GM11168 (cell line): Measurements from ENCODE around the gene TRIM73.
"Not testable (repeated sequence)": the region's sequence is repeated elsewhere in the genome, so short reads cannot be mapped to it uniquely, and the experiment has no call there.

ENCODE experiments used
- in situ Hi-C: fragments of 300-500 bp; cut with MboI; formaldehyde crosslinking; loops from one replicate; pipeline ENCODE4 v1.12.0; 2022; ENCODE audit warnings: low sequenced_read_pairs; ENCODE audit not compliant: unreplicated experiment

The TRIM73 gene

DNA sequence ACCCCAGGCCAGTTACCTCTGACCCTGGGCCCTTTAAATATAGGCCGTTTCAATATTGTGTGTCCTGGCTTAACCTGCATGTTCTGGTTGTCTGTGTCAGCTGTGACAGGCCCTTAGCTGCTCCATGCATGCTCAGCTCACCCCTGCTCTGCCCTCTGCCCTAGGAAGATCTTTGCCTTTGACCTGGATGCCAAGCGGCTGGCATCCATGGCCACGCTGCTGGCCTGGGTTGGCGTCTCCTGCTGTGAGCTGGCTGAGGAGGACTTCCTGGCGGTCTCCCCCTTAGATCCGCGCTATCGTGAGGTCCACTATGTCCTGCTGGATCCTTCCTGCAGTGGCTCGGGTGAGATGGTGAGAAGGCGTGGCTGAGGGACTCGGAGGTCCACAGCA, 20.0 kb downstream of the TRIM73 start:
- in situ Hi-C loops = not testable (repeated sequence)

DNA sequence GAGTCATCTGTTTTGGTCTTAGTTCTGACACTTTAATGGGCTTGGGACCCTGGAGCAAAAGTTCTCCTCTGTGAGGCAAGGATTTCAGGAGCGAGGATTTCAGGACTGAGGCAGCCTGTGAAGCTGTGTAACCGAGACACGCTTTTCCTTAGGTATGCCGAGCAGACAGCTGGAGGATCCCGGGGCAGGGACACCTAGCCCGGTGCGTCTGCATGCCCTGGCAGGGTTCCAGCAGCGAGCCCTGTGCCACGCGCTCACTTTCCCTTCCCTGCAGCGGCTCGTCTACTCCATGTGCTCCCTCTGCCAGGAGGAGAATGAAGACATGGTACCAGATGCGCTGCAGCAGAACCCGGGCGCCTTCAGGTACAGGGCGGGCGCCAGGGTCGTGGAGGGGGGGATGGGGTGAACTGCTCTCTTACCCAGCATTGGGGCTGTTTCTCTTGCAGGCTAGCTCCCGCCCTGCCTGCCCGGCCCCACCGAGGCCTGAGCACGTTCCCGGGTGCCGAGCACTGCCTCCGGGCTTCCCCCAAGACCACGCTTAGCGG, 20.5 kb downstream of the TRIM73 start:
- in situ Hi-C loops = not testable (repeated sequence)

DNA sequence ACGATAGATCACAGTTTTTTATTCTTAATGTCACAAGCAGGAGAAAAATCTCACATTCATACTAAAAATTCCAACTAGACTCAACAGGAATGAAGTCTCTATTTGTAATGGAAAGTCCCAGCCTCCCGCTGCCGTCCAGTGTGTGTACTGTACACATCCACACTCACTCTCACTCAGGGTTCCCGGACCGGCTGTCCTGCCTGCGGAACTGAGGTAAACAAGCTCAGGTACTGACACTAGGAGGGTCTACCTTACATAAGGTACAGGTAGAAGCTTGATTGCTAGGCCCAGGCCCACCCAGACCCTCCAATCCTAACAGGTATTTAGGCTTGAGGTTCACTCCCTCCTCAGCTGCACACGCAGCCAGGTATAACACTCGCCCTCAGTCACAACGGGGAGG, 21.4 kb downstream of the TRIM73 start:
- in situ Hi-C loops = not testable (repeated sequence)

DNA sequence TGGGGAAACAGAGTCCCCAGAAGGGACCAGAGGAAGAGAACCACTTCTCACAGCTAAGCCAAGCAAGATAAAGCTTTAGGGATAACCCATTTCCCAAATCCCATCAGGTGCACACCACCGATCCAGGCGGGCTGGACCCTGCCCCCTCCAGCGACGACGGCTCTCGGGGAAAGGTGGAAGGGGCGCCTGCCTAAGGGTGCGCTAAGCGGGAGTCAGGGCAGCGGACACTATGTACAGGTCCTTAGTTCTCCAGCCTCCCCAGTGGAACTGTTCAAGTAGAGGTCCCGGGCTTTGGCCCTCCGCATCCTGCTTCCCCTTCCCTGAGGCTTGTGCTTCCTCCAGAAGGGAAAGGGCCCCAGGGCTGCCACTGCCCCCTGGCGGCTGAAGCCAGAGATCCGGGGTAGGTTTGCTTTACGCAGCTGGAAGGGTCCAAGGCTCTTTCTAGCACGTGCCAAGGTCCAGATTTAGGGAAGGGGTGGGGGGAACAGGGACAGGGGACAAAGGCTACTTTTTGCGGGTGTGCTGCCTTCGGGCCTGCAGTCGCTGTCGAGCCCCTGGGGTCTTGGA, 22.9 kb downstream of the TRIM73 start:
- in situ Hi-C loops = not testable (repeated sequence)

DNA sequence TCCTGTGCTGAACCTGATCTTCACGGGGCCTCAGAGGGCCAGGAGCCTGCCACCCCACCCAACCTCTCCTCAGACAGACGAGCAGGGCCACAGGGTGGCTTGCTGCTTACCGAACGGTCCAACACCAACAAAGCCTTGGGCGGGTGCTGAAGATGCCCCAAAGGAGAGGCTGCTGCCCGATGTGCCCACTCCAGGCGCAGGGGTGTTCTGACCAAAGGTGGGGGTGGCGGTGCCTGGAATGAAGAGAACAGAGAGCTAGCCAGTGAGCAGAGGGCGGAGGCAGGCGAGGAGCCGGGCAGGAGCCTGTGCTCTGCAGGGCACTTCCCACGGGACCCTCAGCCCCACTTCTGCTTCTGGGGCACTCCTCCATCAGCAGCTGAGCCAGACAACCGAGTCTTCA, 23.8 kb downstream of the TRIM73 start:
- in situ Hi-C loops = not testable (repeated sequence)

DNA sequence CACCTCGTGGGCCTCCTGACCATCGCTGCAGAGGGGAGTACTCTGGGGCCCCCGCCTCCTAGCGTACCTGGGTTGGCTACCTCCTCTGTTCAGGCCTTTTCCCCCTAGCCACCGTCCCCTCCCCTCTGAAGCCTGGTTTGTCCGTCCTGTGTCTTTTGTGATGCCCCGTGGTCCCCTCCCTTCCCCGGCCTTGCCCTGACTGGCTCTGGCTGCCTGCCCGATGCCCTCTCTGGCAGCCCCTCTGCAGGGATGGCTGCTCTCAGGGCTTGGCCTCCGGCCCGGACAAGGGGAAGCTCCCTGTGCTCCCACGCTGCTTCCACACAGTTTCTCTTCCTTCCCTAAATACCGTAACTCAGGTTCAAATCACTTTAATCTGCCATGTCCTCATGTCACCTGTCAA, 24.3 kb downstream of the TRIM73 start:
- in situ Hi-C loops = not testable (repeated sequence)

DNA sequence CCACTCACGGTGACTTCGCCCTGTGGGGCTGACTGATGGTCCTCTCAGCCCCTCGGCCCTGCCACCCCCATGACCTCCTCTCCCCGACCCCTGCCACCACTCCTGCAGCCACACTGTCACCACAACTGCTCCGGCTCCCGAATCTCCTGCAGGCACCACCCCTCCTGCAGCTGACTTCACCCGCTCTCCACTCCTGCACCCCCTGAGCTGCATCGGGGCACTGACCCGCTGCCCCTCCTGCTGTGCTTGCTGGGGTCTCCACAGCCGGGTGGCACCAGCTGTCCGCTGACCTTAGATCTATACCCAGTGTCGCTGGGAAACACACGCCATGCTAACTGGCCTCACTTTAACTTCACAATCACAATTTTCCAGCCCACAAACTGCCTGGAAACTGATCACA, 24.7 kb downstream of the TRIM73 start:
- in situ Hi-C loops = not testable (repeated sequence)

DNA sequence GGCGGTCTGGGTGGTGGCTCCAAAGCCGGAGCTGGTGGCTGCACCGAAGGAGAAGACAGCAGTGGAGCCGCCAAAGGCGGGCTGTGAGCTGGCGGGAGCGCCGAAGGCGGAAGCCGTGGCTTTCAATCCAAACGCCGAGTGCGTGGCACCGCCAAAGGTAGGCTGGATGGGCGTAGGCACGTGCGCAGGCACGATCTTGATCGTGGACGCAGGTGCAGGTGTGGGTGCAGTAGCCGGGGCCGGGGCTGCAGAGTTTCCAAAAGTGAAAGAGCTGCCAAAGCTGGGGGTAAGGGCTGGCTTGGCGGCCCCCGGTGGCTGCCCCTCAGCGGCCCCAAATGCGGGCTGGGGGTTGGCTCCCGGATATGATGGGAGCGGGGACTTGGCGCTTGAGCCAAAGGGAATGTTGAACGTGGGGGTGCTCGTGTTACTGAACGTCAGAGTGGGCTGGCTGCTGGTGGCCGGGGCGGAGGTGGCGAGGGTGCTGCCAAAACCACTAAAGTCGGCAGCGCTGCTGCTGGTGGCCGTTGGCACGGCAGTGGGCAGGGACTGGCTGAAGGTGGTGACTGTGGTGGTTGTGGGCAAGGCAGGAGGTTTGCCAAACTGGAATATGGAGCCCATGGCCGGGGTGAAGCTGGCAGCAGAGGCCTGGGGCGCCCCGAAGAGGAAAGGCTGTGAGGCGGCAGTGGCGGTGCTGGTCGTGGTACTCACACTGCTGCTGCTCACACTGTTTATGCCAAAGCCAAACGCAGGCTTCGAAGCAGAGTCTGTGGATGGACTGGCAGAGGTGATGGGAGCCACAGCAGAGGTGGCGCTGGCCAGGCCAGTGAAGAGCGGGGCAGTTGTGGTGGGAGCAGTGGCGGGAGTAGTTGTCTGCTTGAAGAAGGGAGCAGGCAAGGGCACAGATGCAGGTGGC, 26.6 kb downstream of the TRIM73 start:
- in situ Hi-C loops = not testable (repeated sequence)

DNA sequence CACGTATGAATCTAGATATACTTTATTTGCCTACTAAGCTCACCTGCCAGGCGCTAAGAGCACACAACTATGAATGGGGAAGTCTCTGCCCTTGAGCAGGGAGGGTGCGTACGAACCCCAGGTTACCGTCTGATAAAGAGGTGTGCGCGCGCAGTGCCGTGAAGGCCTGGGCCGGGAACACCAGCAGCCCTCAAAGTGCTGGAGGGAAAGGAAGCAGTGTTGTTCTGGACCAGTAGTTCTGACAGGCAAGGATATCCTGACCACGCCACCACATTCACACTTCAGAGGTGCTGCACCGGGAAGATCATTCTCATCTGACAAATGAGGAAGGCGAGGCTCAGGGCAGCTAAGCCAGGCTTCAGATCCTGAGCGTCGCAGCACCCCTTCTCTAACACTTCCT, 28.1 kb downstream of the TRIM73 start:
- in situ Hi-C loops = not testable (repeated sequence)

DNA sequence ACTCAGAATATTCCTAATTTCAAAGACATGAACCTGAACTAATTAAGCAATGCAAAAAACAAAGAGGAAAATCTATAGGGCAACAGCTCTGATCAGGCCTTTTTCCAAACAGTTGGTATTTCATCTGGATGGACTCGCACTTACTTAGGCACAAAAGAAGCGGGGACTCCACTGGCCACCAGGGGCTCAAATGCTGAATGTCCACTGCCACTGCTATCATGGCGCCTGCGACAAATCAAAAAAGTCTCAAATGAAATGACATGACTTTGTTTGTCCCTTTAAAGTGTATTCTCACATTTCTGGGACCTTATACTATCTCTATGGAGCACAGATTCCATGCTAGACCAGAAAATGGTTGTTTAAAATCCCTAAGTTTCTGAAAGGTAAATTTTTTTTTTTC, 43.6 kb downstream of the TRIM73 start:
- in situ Hi-C loops = loop anchor here (25.0 kb wide), 1 partner anchor 377 kb away; the partner anchor contains the start of gene RCC1L

DNA sequence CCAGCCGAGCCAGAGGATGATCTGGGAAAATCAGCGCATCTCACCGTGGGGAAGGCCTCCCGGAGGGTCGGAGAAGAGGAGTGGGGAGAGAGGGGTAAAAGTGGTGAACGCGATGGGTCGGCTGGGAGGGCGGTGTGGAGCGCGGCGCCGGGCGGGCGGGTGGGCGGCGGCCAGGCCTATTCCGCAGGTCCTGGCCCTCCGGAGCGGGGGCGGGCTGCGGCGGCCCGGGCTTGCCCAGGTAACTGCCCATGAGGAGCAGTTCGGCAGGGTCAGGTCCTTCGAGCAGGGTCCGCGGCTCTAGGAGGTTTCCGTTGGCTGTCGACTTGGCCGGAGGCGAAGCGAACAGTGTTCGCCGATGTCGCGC, 46.7 kb downstream of the TRIM73 start:
- in situ Hi-C loops = loop anchor here (10.0 to 25.0 kb wide), 2 partner anchors 380 to 1183 kb away; partner anchors contain the start of genes POMZP3 and RCC1L

DNA sequence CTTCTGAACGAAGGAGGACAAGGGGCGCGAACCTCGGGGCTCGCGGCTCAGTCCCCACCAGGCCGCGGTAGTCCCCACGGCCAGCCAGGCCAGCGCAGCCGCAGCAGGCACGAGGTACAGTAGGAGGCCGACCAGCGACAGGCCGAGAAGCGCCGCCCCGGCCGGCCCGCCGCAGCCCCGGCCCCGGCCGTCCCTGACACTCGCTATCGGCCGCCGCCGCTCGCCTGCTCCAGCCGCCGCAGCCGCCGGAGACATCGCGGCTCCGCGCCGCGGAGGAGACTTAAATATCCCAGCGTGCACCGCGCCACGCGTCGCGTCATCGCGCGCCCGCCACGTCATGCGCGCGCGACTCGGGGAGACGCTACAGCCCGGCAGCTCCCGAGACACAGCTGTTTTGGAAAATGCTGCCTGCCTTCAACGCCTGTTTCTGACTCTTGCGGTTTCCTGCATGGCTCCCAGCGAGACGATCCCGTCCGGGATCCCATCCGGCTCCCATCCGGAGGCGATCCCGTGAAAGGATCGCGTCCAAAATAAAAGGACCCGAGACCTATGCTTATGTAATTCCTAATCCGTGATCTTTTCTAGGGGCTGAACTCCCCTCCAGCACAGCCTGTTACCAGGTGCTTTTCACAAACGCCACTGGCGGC, 47.2 kb downstream of the TRIM73 start:
- in situ Hi-C loops = loop anchor here (10.0 to 25.0 kb wide), 2 partner anchors 380 to 1182 kb away; partner anchors contain the start of genes POMZP3 and RCC1L

DNA sequence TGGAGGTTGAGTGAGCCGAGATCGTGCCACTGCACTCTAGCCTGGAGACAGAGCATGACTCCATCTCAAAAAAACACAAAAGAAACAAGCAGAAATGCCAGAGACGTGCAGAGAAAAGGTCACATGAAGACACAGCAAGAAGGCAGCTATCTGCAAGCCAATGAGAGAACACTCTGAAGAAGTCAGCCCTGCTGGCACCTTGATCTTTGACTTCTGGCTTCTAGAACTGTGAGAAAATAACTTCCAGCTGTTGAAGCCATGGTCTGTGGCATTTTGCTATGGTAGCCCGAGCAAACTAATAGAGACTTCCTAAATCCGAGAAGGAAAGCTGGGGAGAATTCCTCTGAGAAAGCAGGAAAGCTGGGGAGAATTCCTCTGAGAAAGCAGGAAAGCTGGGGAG, 54.5 kb downstream of the TRIM73 start:
- in situ Hi-C loops = loop anchor here (10.0 to 25.0 kb wide), 4 partner anchors 187 to 1175 kb away; partner anchors contain the start of genes CCL26, POMZP3 and RCC1L

DNA sequence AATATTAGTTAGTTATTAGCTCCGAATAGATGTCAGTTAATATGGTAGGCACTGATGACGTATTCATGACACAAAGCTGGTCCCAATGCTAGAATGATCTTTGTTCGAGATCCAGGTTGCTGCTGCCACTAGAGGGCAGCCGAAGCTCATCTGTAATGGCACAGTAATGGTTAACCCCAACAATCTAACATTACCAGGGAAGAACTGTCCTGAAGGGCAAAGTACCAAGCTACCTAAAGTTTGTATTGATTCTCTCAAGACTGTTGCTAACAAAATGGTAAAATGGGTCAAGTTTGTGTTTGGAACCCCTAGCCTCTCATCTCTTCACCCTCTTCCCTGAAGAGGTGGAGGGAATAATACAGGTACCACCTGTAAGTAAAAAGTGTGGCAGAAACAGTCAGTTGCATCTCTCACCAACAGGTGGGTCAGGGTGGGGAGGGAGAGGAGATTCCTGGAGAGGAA, 57.1 kb downstream of the TRIM73 start:
- in situ Hi-C loops = loop anchor here (25.0 kb wide), 2 partner anchors 185 to 310 kb away; partner anchors contain the start of gene CCL26
